HG02610 (cell line): ENCODE results near the gene SPRY2.
A peak's percentile ranks its signal among the peaks of the same experiment; 100 is the strongest.
"Not testable (repeated sequence)": the region's sequence is repeated elsewhere in the genome, so short reads cannot be mapped to it uniquely, and the experiment has no call there.

ENCODE experiments used
- ATAC-seq: cut with Tn5 transposase; IDR thresholded peaks from one replicate; pipeline ENCODE4 v1.9.1; 2021; ENCODE audit warnings: mild to moderate bottlenecking, moderate library complexity; ENCODE audit not compliant: unreplicated experiment

The SPRY2 gene

GRCh38 chr13:80355496-80356094 is 14.7 kb upstream of the SPRY2 start:
- ATAC-seq, result not testable (repeated sequence)

GRCh38 chr13:80348750-80349149 is 7.8 kb upstream of the SPRY2 start:
- no peak for ATAC-seq

DNA sequence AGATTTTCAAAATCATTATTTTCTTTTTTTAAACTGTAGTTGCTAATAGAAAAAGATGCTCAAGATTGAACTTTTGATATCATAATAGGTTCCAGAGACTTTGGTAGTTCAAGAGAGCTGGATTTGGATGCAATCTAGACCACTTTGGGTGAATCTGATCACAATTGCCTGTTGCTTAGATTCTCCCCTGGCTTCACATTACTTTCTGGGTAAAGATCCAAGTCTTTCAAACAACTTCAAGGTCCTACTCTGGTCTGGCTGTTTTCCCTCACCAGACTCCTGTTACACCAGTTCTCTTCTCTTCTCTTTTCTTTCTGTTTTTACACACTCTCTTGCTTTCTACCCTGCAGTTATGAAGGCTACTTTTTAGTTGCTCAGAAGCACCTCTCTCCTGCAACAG is 7.4 kb upstream of the SPRY2 start:
- ATAC-seq, result no peak

GRCh38 chr13:80345771-80346510 is 5.0 kb upstream of the SPRY2 start:
- no peak for ATAC-seq

- not testable (repeated sequence) for ATAC-seq
Measured at GRCh38 chr13:80344032-80344431, 3.1 kb upstream of the SPRY2 start.

- ATAC-seq, result peak; percentile 59
Measured at GRCh38 chr13:80342471-80343371, 1.8 kb upstream of the SPRY2 start.

GRCh38 chr13:80341756-80342370 is 937 bp upstream of the SPRY2 start:
- ATAC-seq, result no peak

- ATAC-seq, result peak; percentile 25
Measured at GRCh38 chr13:80340651-80341100, 250 bp downstream of the SPRY2 start.

GRCh38 chr13:80339912-80340650 is 845 bp downstream of the SPRY2 start:
- ATAC-seq, result no peak

DNA sequence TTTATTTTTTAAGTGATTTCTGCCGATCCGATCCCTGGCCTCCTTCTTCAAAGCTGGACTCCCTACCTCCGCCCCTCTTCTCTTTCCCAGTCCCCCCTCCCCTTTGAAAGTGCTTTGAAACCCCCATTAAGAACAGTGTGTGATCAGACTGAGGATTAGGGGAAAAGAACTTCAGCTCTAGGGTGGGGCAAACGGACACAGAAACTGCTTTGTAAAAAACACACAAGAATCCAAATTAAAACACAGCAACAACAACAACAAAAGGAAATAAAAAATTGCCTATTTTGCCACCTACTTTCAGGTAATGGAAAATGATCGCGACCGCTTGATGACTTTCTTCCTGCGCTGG is 1.4 kb downstream of the SPRY2 start:
- no peak for ATAC-seq

DNA sequence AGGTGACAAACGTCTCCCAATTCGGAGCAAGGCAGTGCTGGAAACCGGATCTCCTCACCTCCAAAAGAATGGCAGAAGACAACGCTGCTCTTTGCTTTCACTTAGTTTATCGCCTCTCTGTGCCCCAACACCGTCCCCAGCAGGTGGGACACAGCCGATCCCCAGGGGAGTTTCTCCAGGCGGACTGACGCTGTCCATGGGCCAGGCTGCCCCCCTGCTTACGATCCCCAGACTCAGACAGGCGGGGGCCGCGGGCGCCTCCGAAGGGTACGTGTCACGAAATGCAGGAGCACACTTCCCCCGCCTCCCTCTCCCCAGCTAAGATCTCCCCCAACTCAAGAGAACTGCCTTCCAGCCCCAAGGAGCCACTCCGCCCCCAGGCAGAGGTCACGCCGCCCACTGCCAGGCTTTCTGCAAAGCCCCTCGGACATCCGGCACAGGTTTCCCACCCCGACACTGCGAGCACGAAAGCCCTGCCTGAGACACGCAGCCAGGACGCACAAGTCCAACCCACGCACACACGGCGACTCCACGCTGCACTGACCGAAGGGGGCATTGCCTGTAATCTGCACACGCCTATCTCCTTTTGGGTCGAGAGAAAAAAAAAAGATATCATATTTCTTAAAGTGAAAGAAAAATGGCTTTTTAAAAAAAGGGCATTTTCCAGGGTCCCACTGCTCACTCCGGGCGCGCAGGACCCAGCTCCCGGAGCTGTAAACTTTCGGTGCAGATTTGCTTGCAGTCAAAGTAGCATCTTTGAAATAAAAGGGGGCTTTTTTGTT is 2.0 kb downstream of the SPRY2 start:
- peak; percentile 12 for ATAC-seq

GRCh38 chr13:80337288-80338081 is 3.4 kb downstream of the SPRY2 start:
- no peak for ATAC-seq

DNA sequence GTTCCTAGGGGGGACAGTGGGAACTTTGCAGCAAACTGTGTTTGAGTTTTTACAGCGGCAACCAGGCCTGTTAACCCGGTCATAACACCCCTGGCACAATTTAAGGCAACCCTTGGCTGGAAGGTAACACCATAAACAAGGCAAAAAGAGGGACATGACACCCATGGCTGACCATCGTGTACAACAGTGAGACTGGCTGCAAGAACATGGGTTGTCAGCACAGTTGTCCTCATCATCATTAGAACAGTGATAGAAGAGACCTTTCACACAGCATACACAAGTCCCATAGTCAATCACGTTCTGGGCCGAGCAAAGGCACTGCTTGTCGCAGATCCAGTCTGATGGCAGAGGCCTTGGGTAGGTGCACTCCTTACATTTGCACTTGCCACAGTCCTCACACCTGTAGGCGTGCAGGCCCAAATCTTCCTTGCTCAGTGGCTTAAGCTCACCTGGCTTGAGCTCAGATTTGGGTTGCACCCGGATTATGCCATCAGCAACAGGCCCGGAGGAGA is 4.1 kb downstream of the SPRY2 start:
- no peak for ATAC-seq

DNA sequence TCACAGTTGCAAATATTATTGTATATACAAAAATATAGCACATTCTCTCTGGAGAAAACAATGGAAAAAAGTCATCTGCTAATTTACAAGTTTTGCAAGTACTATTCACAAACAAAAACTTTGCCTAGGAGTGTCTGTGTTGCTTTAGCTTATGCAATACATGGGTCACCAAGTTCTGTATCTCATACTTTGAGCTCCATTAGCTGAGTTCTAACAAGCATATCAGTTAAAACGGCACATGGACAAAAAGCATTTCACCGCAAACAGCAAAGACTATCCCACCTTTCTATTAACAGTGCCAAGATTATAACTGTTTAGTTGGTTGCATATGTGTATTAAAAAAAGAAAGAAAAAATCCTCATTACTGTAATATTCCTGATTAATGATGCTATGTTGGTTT is 4.6 kb downstream of the SPRY2 start:
- ATAC-seq, result no peak

DNA sequence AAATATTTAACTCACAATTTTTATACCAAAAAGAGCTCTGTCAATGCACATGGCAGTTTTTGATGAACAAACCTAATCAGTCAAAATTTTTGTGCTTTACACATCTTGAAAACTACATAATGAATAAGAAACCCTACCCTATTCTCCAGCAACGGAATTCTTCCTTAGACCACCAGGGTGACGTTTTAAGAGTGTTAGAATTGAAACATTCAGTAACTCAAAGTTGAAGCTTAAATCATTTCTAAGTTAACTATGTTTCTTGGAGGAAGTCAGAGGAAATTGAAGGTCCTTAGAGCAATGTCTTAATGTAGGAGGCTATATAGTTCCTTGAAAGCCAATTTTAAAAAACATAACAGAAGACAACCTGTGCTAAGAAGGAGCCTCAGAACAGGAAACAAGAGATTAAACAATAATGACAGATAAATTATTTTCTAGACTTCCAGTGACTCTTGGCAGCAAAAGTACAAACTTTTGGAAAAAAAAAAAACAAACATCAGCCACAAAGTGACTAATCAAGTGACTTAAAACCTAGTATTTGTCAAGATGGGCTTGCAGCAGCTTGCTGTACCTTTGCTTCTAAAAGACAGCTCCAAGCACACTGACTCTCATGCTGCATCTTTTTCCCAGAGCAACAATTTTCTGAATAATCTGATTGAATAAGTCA is 6.2 kb downstream of the SPRY2 start:
- ATAC-seq, result no peak

GRCh38 chr13:80331984-80332383 is 8.9 kb downstream of the SPRY2 start:
- ATAC-seq, result no peak

DNA sequence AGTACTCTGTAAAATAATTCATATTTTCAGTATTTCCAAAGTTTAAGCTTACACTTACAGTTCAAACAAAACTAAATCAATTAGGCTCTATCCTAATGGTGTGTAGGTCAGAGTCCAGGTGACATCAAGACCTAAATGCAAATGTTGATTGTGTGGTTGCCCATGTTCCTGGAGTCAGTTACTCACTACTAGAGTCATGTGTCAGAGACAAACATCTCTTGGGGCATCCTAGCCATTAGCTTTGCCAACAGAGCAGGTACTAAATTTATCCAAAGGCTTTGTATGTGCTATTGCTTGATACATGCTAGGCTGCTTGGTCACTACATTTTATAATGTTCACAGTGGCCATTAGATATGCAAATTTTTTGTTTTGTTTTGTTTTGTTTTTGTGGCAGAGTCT is 11.7 kb downstream of the SPRY2 start:
- no peak for ATAC-seq

DNA sequence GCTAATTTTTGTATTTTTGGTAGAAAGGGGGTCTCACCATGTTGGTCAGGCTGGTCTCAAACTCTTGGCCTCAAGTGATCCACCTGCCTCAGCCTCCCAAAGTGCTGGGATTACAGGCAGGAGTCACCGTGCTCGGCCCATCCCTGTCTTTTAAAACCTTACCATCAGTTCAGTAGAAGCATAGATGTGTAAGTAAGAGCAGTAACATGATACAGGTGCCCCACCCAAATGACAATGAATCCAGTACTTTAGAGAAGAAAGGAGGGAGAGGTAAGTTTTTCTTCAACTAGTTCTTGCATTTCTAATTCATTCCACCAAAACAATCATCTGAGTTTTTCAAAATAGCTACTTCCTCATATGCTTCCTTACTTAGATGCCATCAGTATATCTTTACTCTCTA is 21.9 kb downstream of the SPRY2 start:
- no peak for ATAC-seq
